Upper lobe of right lung (tissue), 1 donor: ENCODE results near the gene FYN. TPM values are rescaled to one million over a fixed set of nuclear protein-coding genes. Genes with fewer than 3 reads are reported as not detected.

Experiments
- ATAC-seq: fragments of 200-7000 bp; cut with Tn5 transposase; one replicate; pipeline ENCODE4 v1.9.1; 2020; ENCODE audit warnings: mild to moderate bottlenecking, moderate library complexity
- DNase-seq: peaks from one replicate; pipeline ENCODE4 v3.0.0-alpha.2; 2020
- H3K27ac ChIP-seq: fragments of 200-600 bp; one replicate; pipeline ENCODE4 v1.8.0; 2022
- H3K27me3 ChIP-seq: fragments of 200-600 bp; one replicate; pipeline ENCODE4 v1.8.0; 2022; ENCODE audit warnings: mild to moderate bottlenecking
- H3K36me3 ChIP-seq: fragments of 200-600 bp; one replicate; pipeline ENCODE4 v1.8.0; 2022
- H3K4me1 ChIP-seq: fragments of 200-600 bp; one replicate; pipeline ENCODE4 v1.8.0; 2022
- H3K4me3 ChIP-seq: fragments of 200-600 bp; one replicate; pipeline ENCODE4 v1.8.0; 2022; ENCODE audit warnings: mild to moderate bottlenecking
- H3K9me3 ChIP-seq: fragments of 200-600 bp; one replicate; pipeline ENCODE4 v1.8.0; 2022
- intact Hi-C: fragments of 100-400 bp; cut with DNase I; formaldehyde crosslinking; loops from one replicate; pipeline ENCODE4 v1.11.0; 2022
- total RNA-seq: library from RNA; stranded (reverse); fragmentation: NEBNext Ultra II Directional; extraction: Animal tissue kit (Norgen Biotek cat#: 25700); gene quantifications from one replicate; pipeline ENCODE4 v1.2.1, GENCODE V29; 2021
- TF ChIP-seq, protein P1 (sequence below): fragments of 200-600 bp; IDR thresholded peaks from one replicate; pipeline ENCODE4 v1.8.0; 2022; ENCODE audit warnings: antibody characterized with exemption
- donor health status: DM: no; HTN: yes; CAD: no; lungs with severe emphysema.

Gene FYN
- total RNA-seq, 1 donor from 2014 or later: 115 TPM

DNA sequence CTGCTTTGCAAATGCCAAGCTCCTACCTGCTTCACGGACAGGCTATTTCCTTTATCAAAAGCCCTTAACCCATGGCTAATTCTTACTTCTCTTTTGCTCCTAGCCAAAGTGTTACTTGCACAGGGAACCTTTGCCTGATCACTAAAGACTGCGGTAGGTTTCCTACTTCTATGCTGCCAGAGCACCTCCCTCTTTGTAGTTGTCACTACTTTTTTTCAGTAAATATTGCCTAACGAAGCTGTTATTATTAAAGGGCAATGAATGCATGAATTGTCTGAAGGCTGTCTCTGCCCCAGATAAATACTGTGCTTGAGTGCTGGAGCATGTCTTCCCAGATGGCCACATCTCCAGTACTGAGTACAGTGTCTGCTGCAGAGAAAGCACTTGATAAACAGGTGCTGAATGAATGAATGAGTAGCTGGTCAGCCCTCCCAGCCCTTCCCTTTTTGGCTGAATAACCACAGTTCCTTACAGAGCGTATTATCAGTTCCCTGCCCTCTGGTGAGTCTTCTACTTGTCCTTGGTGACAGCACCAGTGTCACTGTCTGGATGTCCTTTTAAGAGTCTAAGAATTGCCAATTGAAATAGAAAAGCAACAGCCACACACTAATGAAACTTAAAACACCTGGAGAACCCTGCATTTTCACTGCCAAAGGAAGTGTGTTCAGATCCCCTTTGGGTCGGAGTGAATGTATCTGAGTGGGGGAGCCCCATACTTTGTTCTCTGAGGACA lies 194.0 kb downstream of the FYN start:
- no peak for ATAC-seq
- Histone ChIP-seq H3K27ac (no peak overlapping the region), H3K36me3 (peaks cover 6% of the 10 kb centered on the region), H3K4me1 (peaks cover 14% of the 10 kb centered on the region), H3K4me3 (no peak overlapping the region), H3K9me3 (no peaks in the 10 kb centered on the region), H3K27me3 (no peaks in the 10 kb centered on the region)
- no peak for DNase-seq
- intact Hi-C loops: no loop called here
- TF ChIP-seq, protein P1, sequence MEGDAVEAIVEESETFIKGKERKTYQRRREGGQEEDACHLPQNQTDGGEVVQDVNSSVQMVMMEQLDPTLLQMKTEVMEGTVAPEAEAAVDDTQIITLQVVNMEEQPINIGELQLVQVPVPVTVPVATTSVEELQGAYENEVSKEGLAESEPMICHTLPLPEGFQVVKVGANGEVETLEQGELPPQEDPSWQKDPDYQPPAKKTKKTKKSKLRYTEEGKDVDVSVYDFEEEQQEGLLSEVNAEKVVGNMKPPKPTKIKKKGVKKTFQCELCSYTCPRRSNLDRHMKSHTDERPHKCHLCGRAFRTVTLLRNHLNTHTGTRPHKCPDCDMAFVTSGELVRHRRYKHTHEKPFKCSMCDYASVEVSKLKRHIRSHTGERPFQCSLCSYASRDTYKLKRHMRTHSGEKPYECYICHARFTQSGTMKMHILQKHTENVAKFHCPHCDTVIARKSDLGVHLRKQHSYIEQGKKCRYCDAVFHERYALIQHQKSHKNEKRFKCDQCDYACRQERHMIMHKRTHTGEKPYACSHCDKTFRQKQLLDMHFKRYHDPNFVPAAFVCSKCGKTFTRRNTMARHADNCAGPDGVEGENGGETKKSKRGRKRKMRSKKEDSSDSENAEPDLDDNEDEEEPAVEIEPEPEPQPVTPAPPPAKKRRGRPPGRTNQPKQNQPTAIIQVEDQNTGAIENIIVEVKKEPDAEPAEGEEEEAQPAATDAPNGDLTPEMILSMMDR: no peak

DNA sequence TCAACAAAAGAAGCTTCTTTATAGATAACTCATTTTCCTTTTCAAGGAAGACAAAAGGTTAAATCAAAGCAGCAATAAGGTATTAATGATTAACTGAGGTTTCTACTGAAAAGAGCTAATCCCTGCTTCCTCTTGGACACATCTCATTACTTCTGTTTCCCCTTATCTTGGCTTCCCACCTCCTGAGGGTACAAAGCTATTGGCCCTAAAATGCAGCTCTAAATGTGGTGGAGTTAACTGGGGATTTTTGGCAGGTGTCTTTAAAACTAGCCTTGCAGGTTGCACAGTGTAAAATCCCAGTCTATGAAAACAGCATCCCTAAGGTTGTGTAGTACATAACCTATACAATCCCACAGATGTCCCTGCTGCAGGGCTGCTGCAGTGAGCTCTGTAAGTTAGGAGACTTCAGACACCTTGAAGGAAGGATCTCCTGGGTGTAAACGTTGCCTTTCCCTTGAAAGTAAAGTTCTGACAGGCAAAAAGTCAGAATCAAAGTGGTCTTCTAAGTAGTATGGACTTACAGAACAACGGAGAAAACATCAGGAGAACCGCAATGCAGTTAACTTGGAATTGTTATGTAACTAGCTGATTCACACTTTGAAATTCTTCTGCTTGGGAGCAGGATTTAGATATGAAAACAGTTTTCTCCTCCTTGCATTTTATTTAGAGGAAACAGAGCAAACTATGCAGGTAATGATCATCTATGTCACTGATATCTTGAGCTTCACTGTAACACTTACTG lies 195.8 kb downstream of the FYN start:
- TF ChIP-seq, protein P1: no peak
- Histone ChIP-seq H3K9me3 (no peaks in the 10 kb centered on the region), H3K27ac (no peak overlapping the region), H3K27me3 (no peaks in the 10 kb centered on the region), H3K4me3 (no peak overlapping the region), H3K36me3 (peaks cover 24% of the 10 kb centered on the region), H3K4me1 (no peaks in the 10 kb centered on the region)
- no peak for DNase-seq
- no peak for ATAC-seq
- intact Hi-C loops: no loop called here

DNA sequence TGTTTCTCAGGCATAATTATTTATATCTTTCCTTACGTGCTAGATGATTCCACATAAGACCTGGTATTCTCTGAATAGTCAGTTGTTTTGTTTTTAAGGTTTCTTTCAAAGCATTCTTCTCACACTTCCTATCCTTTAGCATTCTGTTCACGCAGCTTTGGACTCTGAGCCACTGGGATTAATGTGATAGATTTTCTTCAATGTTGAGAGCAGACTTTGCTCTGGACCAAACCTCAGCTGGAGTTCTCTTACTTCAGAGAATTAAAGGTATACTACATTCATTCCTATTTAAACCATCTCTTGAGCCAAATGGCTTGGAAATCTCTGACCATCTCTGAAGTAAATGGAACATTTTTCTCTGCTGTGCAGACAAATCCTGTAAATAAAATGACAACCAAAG lies 196.9 kb downstream of the FYN start:
- no peak overlapping the region for H3K4me3 ChIP-seq
- H3K27ac ChIP-seq: no peak overlapping the region
- peaks cover 31% of the 10 kb centered on the region for H3K36me3 ChIP-seq
- no peaks in the 10 kb centered on the region for H3K9me3 ChIP-seq
- H3K4me1 ChIP-seq: no peaks in the 10 kb centered on the region
- intact Hi-C loops: no loop called here
- no peak for DNase-seq
- TF ChIP-seq, protein P1: no peak
- H3K27me3 ChIP-seq: no peaks in the 10 kb centered on the region
- no peak for ATAC-seq

DNA sequence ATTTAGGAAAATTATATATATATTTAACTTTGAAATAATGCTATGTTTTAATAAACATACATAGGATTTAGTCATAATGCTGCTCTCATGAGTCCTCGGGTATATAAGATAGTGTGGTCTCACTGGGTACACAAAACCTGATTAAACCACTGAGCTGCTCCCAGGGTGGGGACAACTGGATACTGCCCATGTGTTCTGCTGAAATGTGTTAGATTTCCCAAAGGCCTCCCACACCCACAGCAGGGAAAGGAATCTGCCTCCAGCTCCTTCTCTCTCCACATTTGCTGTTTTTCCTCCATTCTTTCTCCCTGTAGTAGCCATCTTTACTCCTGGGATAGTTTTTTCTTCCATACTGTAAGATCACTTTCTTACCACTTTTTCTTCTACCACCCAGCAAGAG lies 198.4 kb downstream of the FYN start:
- TF ChIP-seq, protein P1: no peak
- Histone ChIP-seq H3K9me3 (no peaks in the 10 kb centered on the region), H3K27me3 (no peaks in the 10 kb centered on the region)

DNA sequence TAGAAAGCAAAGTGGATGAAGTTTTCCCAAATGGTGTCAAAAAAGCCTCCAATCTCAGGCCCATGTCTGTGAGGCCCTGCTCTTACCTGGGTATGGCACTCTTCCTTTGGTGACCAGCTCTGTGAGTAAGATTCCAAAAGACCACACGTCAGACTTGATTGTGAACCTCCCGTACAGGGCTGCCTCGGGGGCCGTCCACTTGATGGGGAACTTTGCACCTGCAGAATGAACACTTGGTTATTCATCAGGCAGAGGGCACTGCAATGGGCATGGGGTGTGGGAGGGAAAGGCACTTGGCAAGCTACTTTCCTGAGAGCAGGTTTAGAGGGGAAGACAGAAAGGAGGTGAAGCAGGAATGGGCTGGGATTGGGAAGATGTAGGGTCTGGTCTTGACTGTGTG lies 198.8 kb downstream of the FYN start:
- TF ChIP-seq, protein P1: no peak
- Histone ChIP-seq H3K27ac (no peak overlapping the region), H3K4me1 (no peaks in the 10 kb centered on the region), H3K4me3 (no peak overlapping the region), H3K36me3 (peaks cover 31% of the 10 kb centered on the region), H3K27me3 (no peaks in the 10 kb centered on the region), H3K9me3 (no peaks in the 10 kb centered on the region)
- no peak for DNase-seq
- ATAC-seq: no peak
- intact Hi-C loops: no loop called here

More for the DNA sequence above, 198.4 kb downstream of the FYN start:
- H3K4me1 ChIP-seq: no peaks in the 10 kb centered on the region
- intact Hi-C loops: no loop called here
- no peak overlapping the region for H3K4me3 ChIP-seq
- ATAC-seq: no peak
- H3K27ac ChIP-seq: no peak overlapping the region
- peaks cover 31% of the 10 kb centered on the region for H3K36me3 ChIP-seq
- no peak for DNase-seq
